Kidney glomerular epithelial cell (primary cell): ENCODE data around the gene OR52N4.
"Not testable (repeated sequence)": the region's sequence is repeated elsewhere in the genome, so short reads cannot be mapped to it uniquely, and the experiment has no call there.

Experiments
- DNase-seq: peaks from one replicate; lab custom pipeline; 2025; lab: John Stamatoyannopoulos, UW

Gene OR52N4

GRCh38 chr11:5753943-5754342 is at the start of gene OR52N4:
Gene OR52N4, plus strand, starts transcription at chr11:5754243. Its CDS starts 498 bp downstream, at chr11:5754741.
- DNase-seq = no peak

DNA sequence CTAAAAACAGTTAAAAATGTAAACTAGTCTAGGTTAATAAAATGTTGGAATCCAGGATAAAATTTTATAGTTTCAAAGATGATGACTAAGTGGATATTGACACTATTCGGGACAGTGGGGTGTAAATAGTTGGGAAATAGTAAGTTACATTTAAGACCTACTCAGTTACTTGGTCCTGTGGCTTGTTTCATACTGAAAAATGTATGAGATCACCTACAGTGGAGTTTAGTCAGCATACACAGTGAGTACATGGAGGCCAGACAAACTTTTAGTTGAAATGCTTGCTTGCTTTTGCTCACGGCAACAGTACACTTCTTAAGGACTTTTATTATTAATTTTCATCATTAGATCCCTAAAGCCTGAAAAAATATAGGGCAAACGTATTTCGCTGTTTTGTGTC is 48.4 kb upstream of the OR52N4 start:
- no peak for DNase-seq

DNA sequence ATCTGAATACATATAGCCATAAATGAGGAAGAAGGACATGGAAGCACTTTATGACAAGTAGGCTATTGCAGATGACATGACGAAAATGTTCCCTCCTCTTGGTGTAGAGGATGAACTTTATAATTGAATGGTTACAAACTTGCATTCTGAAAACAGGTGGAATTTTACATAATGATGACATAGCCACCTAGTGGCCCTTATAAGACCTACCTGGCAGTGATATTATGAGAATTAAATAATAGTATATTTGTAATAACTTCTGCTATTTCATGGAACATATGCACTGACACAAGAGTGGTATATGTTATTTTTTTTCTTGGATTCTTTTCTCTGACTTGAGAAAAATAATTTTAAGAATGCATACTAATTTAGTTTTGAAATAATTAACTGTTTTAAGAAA is 41.5 kb upstream of the OR52N4 start:
- DNase-seq = no peak

- DNase-seq = no peak
Measured at GRCh38 chr11:5713695-5714094, 40.3 kb upstream of the OR52N4 start.

GRCh38 chr11:5716518-5716917 is 37.5 kb upstream of the OR52N4 start:
- DNase-seq = not testable (repeated sequence)

DNA sequence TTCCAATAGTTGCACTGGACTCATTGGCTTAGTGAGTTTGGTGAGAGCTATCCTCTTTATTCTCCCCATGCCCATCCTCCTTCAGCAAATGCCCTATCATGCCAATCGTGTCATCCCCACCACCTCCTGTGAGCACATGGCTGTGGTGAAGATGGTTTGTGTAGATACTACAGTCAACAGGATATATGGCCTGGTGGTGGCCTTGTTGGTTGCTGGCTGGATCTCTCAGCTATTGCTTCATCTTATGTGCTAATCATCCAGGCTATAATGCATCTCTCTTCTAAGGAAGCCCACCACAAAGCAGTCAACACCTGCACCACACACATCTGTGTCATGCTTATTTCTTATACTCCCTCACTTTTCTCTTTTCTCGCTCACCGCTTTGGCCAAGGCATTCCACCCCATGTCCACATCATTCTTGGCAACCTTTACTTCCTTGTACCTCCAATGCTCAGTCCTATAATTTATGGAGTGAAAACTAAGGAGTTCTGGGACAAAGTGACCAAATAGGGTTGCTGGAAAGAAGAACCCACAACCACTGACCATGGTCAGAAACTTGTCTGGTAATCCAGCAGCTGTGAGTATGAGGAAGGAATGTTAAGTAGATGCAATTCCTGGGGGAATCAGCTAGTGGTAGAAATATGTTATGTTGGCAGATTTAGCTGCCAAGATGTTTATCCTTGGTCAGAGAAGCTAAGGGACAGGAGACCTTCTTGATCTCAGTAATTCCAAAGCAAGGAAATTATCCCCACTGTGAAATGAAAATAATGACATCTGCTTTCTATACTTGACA is 34.1 kb upstream of the OR52N4 start:
- no peak for DNase-seq

DNA sequence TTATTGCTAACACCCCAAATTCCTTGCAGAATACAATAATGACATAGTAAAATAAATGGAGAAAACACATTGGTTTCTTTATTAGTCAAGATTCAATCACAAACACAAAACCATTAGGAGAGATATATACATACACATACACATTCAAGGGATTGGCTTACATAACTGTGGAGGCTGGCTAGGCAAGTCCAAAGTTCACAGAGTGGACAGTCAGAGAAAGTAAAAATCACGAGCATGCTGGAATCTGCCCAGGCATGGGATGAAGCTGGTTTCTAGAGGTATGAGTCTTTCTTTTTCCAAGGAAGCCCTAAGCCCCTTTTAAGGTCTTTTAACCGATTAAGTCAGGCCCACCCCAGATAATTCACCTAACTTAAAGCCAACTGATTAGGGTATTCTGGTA is 31.4 kb upstream of the OR52N4 start:
- DNase-seq = no peak

GRCh38 chr11:5726351-5726750 is 27.7 kb upstream of the OR52N4 start:
- no peak for DNase-seq

GRCh38 chr11:5727691-5728090 is 26.4 kb upstream of the OR52N4 start:
- DNase-seq = no peak

DNA sequence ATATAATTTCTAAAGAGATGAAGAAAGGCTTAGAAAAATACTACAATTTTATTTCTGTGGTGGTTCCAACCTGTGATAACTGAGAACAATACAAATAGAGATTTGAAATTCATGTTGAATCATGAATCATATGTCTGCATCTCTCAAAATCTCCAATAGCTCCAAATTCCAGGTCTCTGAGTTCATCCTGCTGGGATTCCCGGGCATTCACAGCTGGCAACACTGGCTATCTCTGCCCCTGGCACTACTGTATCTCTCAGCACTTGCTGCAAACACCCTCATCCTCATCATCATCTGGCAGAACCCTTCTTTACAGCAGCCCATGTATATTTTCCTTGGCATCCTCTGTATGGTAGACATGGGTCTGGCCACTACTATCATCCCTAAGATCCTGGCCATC is 17.6 kb upstream of the OR52N4 start, which contains the start of gene OR56B1:
Gene OR56B1, plus strand, starts transcription at position 53 of the 400 bp plus-strand sequence. Its CDS starts 69 bp downstream, at position 122.
- peak; percentile 4 for DNase-seq

- DNase-seq = peak; percentile 4
Measured at GRCh38 chr11:5737091-5737490, 17.0 kb upstream of the OR52N4 start.

DNA sequence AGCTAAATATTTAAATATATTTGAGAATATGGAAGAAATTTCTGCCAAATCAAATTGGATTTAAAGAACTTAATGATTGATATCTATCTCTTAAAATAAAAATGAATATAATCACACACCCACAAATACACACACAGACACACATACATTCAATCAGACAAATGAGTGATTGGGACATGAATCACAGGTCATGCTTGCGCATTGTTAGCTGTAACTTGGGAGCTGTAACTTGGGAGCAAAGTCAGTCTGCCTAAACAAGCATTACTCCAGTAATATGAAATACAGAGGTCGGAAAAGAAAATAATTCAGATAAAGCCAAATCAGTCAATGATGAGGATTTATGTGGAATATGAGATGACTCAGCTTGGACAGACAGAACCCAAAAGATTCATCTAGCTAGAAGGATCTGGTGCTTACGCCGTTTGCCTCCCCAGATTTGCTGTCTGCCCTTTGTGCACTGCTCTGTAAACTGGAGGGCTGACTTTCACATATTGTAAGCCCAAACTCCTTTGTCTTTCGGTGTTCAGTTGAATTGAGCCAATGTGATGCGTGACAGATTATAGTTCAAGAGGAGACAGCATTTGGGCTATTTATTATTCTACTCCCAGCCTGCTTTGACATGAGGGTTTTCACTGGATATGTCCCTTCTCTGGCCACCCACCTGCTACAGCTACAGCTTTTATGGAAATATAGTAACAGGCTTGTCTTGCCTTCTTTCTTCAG is 16.2 kb upstream of the OR52N4 start:
- DNase-seq = no peak

- DNase-seq = no peak
Measured at GRCh38 chr11:5738431-5738830, 15.6 kb upstream of the OR52N4 start.

- DNase-seq = no peak
Measured at GRCh38 chr11:5746614-5747013, 7.4 kb upstream of the OR52N4 start.

DNA sequence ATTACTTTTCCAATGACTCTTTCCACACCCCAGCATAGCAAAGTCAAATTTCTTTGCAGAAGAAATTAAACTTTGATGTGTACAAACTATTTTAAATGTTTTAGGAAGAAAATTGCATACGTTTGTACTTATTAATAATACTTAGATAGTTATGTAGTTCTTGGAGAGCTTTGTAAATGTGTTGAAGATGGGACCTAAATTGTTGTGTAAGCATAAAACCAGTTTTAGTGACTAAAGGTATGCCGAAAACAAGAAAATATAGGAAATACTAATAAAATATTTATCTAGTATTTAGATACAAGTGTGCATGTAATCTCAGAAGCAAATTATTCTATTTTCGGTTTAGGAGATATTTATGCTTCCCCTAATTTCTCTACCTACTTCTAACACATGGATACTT is 4.2 kb upstream of the OR52N4 start:
- no peak for DNase-seq

GRCh38 chr11:5767056-5767455 is 13.0 kb downstream of the OR52N4 start:
- DNase-seq = no peak

DNA sequence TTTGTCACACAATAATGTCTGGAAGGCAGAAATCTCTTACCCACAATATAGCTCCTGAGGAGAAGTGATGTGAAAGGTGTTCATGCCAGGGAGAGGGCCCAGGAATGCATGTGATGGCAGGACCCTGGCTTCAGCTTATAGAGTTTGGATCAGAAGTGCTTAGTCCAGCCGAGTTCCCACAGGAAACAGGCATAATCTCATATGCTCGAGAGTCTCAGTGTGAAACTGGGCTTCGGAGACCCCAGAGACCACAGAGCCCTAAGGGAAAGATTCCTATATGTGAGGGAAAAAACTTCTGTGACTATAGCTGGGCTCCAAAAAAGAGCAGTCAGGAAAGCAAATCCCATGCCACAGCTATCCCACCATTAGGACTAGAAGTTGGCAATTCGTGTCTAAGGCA is 29.2 kb downstream of the OR52N4 start, which contains the start of gene OR52N5:
Gene OR52N5, minus strand, starts transcription at position 101 of the 400 bp plus-strand sequence. CDS start 4,721 bp downstream, outside the sequence.
- DNase-seq = no peak

- no peak for DNase-seq
Measured at GRCh38 chr11:5791165-5791564, 37.1 kb downstream of the OR52N4 start, which contains the start of gene OR52N1. Gene OR52N1, minus strand, starts transcription at chr11:5791265. Its CDS starts 2,449 bp downstream, at chr11:5788816.

GRCh38 chr11:5796541-5796940 is 42.5 kb downstream of the OR52N4 start:
- DNase-seq = no peak

- DNase-seq = no peak
Measured at GRCh38 chr11:5803982-5804381, 49.9 kb downstream of the OR52N4 start.
